CD4-positive, CD25-positive, alpha-beta regulatory T cell (primary cell): ENCODE results near the gene TMEM151B. TPM values are rescaled to one million over a fixed set of nuclear protein-coding genes. Genes with fewer than 3 reads are reported as not detected.

ENCODE experiments used
- ATAC-seq, 2 donors: fragments of 150-1000 bp; cut with Tn5 transposase; one replicate each; pipeline ENCODE4 v1.10.0; 2021; ENCODE audit warnings: low read depth in 2 of 2, moderate number of reproducible peaks in 2 of 2, moderate library complexity in 1 of 2
- DNase-seq, 3 donors: peaks; one replicate each; pipeline versions ENCODE4 v3.0.0 to v3.0.0-alpha.2; 2012 to 2022; ENCODE audit warnings: mixed read lengths in 1 of 3
- H3K27ac ChIP-seq: one replicate; pipeline ENCODE4 v1.7.0; 2013; ENCODE audit warnings: mild to moderate bottlenecking, low read length; ENCODE audit not compliant: insufficient read depth, poor library complexity, severe bottlenecking
- H3K27me3 ChIP-seq: one replicate; pipeline ENCODE4 v1.7.0; 2013; ENCODE audit warnings: low read length; ENCODE audit not compliant: control insufficient read depth, insufficient read depth
- H3K36me3 ChIP-seq: one replicate; pipeline ENCODE4 v1.7.0; 2013; ENCODE audit warnings: mild to moderate bottlenecking, low read length, moderate library complexity; ENCODE audit not compliant: control insufficient read depth, insufficient read depth
- H3K4me1 ChIP-seq: 2 replicates; pipeline ENCODE4 v1.7.0; 2013; ENCODE audit warnings: mild to moderate bottlenecking, low read length; ENCODE audit not compliant: insufficient read depth, control insufficient read depth, poor library complexity, severe bottlenecking
- H3K4me3 ChIP-seq: one replicate; pipeline ENCODE4 v1.7.0; 2013; ENCODE audit warnings: low read depth, mild to moderate bottlenecking, low read length, moderate library complexity
- H3K9me3 ChIP-seq, 2 experiments: 1 replicate in 1 of 2; 2 replicates in 1 of 2; pipeline ENCODE4 v1.7.0; 2013; ENCODE audit warnings: low read length in 2 of 2, mild to moderate bottlenecking in 1 of 2, moderate library complexity in 1 of 2; ENCODE audit not compliant: control insufficient read depth in 2 of 2
- H3K27ac Mint-ChIP-seq, 3 donors: one replicate each; pipeline ENCODE4 v1.8.0; 2020 to 2022; ENCODE audit warnings: mild to moderate bottlenecking in 3 of 3, mixed read lengths in 3 of 3, moderate library complexity in 2 of 3
- H3K27me3 Mint-ChIP-seq: one replicate; pipeline ENCODE4 v1.8.0; 2022; ENCODE audit warnings: mild to moderate bottlenecking, mixed read lengths
- H3K36me3 Mint-ChIP-seq: one replicate; pipeline ENCODE4 v1.8.0; 2020; ENCODE audit warnings: mixed read lengths
- H3K4me1 Mint-ChIP-seq, 4 donors: one replicate each; pipeline ENCODE4 v1.8.0; 2020 to 2022; ENCODE audit warnings: mixed read lengths in 4 of 4, mild to moderate bottlenecking in 1 of 4
- H3K4me3 Mint-ChIP-seq, 4 donors: one replicate each; pipeline ENCODE4 v1.8.0; 2020 to 2022; ENCODE audit warnings: mild to moderate bottlenecking in 4 of 4, mixed read lengths in 4 of 4, moderate library complexity in 3 of 4
- H3K9me3 Mint-ChIP-seq, 7 donors: one replicate each; pipeline ENCODE4 v1.8.0; 2020 to 2022; ENCODE audit warnings: mixed read lengths in 7 of 7, mild to moderate bottlenecking in 3 of 7, moderate library complexity in 2 of 7
- polyA plus RNA-seq, 4 donors: library from polyadenylated mRNA; unstranded; fragments of 300-500 nt; fragmentation: Illumina TruSeq; gene quantifications; one replicate each; pipeline ENCODE4 v1.2.3, GENCODE V29; 2021
- total RNA-seq: library from RNA; stranded (reverse); gene quantifications from one replicate; pipeline ENCODE4 v1.2.3, GENCODE V29; 2022

TMEM151B gene
- total and polyA plus RNA-seq, 5 donors from 2014 or later: not detected

DNA sequence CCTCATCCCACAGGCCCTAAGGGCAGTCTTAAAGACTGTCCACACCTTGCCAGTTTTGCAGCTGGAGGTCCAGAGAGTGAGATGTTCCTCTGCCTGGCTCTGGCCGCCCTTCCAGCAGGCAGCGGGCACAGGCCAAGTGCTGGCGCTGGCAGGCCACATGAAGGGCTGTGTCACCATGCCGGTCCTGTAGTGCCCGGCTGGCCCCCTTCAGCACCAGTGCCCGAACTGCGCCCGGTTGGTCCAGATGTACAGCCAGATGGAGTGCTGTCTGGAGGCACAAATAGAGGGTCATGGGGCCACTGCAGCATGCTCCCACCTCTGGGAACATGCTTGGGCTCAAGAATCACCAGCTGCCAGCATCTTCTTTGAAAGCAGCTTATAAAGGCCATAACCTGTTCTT lies 8.7 kb upstream of the TMEM151B start:
- H3K27ac Mint-ChIP-seq: peak overlapping the region in 1 of 3 donors; percentile 43
- peaks cover 5% of the 10 kb centered on the region for H3K36me3 Mint-ChIP-seq
- no peaks in the 10 kb centered on the region for H3K27me3 ChIP-seq
- no peak overlapping the region for H3K4me3 ChIP-seq
- H3K9me3 Mint-ChIP-seq: no peaks in the 10 kb centered on the region
- no peaks in the 10 kb centered on the region for H3K9me3 ChIP-seq
- H3K4me1 ChIP-seq: peaks cover 51% of the 10 kb centered on the region
- H3K36me3 ChIP-seq: peaks cover 20% of the 10 kb centered on the region
- H3K27ac ChIP-seq: no peak overlapping the region
- peaks cover 4% of the 10 kb centered on the region for H3K27me3 Mint-ChIP-seq
- ATAC-seq (no peak), DNase-seq (no peak)
- H3K4me3 Mint-ChIP-seq: peak overlapping the region in 1 of 4 donors; percentile 92
- H3K4me1 Mint-ChIP-seq: peaks cover 4 to 57% (median 42%) of the 10 kb centered on the region in 4 donors

DNA sequence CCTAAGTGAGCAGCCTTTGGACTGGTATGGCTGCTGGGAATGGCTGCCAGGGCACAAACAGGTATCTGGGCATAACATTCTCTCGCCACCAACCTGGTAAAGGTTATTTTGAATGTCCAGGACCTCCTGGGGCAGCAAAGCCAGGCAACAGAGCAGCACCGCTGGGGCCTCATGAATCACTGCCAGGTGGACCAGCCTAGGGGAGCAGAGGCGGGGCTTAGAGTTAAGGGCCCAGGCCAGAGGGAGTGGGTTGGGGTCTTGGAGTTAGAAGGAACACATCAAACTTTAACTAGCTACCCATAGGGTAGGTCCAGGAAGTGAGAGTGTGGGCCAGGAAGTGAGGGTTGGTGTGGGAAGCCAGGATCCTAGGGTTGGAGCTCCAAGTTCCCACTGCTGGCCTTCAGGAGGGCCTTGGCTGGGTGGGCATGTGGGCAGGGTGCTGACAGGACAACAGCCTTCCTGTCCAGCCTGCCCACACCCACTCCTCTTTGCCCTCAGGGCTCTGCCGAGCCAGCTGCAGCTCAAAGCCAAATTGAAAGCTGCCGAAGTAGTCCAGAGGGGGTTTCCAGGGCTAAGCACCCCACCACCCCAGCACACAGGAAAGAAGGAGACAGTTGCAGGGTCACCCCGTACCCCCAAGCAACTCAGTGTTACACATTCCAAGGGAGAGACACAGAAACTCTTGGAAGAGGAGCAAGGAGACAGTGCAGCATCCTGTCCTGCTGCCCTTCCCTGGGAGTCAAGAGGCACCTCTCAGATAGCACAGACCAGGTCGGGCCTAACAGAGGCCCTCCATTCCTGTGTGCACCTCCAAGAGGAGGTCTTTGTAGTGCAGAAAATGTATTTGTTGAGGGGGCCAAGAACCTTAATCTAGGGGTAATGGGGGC lies 7.5 kb upstream of the TMEM151B start:
- no peaks in the 10 kb centered on the region for H3K27me3 ChIP-seq
- H3K4me1 ChIP-seq: peaks cover 43% of the 10 kb centered on the region
- peak overlapping the region; percentile 91 for H3K4me3 ChIP-seq
- H3K36me3 ChIP-seq: peaks cover 20% of the 10 kb centered on the region
- peak in 1 of 2 donors; percentile 0 for ATAC-seq
- peak overlapping the region; percentile 90 to 98 (median 94) for H3K4me3 Mint-ChIP-seq
- peak overlapping the region; percentile 94 for H3K27ac ChIP-seq
- peaks cover 6% of the 10 kb centered on the region for H3K27me3 Mint-ChIP-seq
- peaks cover 4 to 64% (median 39%) of the 10 kb centered on the region in 4 donors for H3K4me1 Mint-ChIP-seq
- H3K9me3 ChIP-seq: no peaks in the 10 kb centered on the region
- no peaks in the 10 kb centered on the region for H3K9me3 Mint-ChIP-seq
- peak overlapping the region; percentile 93 to 97 (median 97) for H3K27ac Mint-ChIP-seq
- peaks cover 5% of the 10 kb centered on the region for H3K36me3 Mint-ChIP-seq
- no peak for DNase-seq

DNA sequence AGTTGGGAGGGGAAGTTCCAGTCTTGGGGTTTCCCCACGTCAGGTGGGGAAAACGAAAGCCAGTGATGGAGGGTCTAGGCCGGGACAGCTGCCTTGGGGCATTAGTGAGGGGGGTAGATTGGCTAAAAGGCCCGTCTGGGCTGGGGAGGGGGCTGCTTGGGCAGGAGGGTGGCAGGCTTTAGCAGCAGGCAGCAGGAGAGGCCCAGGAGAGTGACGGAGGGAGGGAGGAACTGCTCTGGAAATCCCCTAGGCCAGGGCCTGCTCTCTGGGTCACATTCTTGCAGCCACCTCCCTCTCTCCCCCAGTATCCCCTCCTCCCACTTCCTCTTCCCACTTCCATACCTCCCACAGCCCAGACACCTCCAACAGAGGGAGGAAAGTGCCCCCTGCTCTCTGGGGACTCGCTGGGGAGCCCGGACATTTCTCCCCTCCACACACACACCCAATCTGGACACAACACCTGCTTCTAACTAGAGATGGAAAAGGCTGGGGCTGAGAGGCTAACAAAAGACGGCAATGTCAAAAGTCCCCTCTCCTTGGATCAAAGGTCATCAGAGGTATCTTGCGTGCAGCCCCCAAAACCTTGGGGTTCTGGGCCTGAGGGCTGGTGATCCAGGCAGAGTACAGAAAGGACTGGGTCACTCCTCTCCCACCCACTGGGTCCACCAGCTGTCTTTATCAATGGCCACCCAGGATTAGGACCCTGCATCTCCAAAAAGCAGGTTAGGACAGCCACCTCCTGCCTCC lies 6.7 kb upstream of the TMEM151B start:
- Mint-ChIP-seq H3K36me3 (peaks cover 5% of the 10 kb centered on the region), H3K27ac (peak overlapping the region; percentile 93 to 97 (median 97)), H3K4me3 (peak overlapping the region; percentile 90 to 98 (median 94)), H3K27me3 (peaks cover 13% of the 10 kb centered on the region), H3K9me3 (no peaks in the 10 kb centered on the region), H3K4me1 (peaks cover 4 to 58% (median 35%) of the 10 kb centered on the region in 4 donors)
- Histone ChIP-seq H3K27me3 (no peaks in the 10 kb centered on the region), H3K9me3 (no peaks in the 10 kb centered on the region), H3K27ac (peak overlapping the region; percentile 94), H3K36me3 (peaks cover 20% of the 10 kb centered on the region), H3K4me1 (peaks cover 39% of the 10 kb centered on the region), H3K4me3 (peak overlapping the region; percentile 91)
- ATAC-seq (peak; percentile 1 to 7), DNase-seq (peak in 1 of 3 donors; percentile 49)

DNA sequence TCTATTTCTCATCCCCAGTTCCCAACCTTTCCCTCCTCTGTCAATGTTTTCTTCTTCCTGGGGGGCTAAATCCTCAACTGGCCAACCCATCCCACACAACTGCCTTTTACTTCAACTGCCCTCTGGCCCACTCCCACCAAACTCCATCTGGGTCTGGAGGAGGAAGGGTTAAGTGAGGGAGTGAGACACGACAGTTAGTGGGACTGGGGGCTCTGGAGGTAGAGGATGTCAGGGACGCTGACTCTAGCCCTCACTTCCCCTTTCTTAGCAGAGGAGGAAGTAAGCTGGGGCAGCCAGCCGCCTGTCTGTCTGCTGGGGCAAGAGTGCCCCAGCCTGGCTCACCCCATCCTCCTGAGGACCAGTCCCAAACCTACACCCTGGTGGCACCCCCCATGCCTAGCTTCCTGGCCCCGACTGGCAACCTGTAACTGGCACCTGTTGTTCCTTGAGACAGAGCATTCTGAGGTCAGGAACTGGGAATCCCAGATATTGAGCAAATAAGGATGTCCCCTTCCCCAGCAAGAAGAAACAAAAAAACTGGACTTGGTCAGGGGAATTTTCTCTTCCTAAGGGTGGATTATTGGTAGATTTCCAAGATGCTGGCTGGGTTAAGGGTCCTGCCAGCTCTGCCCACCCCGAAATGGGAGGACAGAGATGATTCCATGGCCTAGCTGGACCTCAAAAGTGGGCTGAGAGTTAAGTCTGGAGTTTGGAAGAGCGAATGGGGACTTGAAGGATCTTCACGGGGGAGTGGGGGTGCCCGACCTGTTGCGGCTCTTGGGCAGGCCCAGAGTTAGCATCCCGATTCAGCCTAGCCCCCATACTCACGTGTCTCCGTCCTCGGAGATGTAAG lies 5.9 kb upstream of the TMEM151B start:
- H3K4me1 Mint-ChIP-seq: peaks cover 4 to 57% (median 39%) of the 10 kb centered on the region in 4 donors
- H3K36me3 Mint-ChIP-seq: peaks cover 5% of the 10 kb centered on the region
- peak; percentile 25 to 26 for ATAC-seq
- peaks cover 8% of the 10 kb centered on the region for H3K27me3 ChIP-seq
- H3K9me3 ChIP-seq: no peaks in the 10 kb centered on the region
- peak overlapping the region; percentile 91 for H3K4me3 ChIP-seq
- peak in 1 of 3 donors; percentile 69 for DNase-seq
- peaks cover 21% of the 10 kb centered on the region for H3K27me3 Mint-ChIP-seq
- H3K4me3 Mint-ChIP-seq: peak overlapping the region; percentile 90 to 98 (median 94)
- H3K36me3 ChIP-seq: peaks cover 14% of the 10 kb centered on the region
- peak overlapping the region; percentile 93 to 97 (median 95) for H3K27ac Mint-ChIP-seq
- H3K9me3 Mint-ChIP-seq: no peaks in the 10 kb centered on the region
- peaks cover 39% of the 10 kb centered on the region for H3K4me1 ChIP-seq
- H3K27ac ChIP-seq: peak overlapping the region; percentile 94

DNA sequence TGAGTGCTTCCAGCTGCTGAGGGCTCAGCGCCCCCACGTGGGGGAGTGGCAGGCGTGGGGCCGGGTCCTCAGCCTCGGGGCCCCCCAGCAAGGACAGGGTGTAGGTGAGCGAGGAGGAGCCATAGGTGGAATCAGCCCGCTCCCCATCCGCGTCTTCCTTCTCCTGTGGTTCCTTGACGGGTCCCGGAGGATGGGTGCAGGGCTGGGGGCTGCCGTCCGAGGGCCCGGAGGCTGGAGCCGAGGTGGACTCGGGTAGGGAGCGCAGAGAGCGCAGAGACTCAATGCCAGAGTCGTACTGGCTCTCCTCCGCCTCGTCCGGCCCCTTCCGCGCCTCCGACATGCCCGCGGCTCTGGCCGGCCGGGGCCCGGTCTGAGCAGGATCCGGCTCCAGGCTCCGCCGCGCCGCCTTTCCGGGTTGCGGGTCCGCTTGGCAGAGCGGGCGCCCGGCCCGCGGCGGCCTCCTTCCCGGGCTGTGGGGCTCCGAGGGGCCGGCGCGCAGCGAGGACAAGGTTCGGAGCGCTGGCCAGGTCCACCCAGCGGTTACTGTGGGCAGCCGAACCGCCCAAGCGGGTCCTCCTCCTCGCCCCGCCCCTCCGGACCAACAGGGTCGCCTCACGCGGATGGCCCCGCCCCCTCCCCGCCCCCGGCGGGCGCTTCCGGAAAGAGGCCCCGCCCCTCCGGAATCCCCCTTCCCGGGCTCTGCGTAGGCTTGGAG lies 5.1 kb upstream of the TMEM151B start, which contains the start of gene NFKBIE:
NFKBIE (minus strand) TSS at position 545 of the 715 bp plus-strand sequence; CDS start at position 340, 205 bp downstream.
- Histone ChIP-seq H3K4me3 (peak within 1 kb of the TSS; percentile 91), H3K27ac (peak within 1 kb of the TSS; percentile 94), H3K4me1 (peaks cover 39% of the 10 kb centered on the region), H3K9me3 (no peaks in the 10 kb centered on the region), H3K36me3 (peaks cover 6% of the 10 kb centered on the region), H3K27me3 (peaks cover 14% of the 10 kb centered on the region)
- H3K9me3 Mint-ChIP-seq: no peaks in the 10 kb centered on the region
- peaks cover 5% of the 10 kb centered on the region for H3K36me3 Mint-ChIP-seq
- H3K27ac Mint-ChIP-seq: peak within 1 kb of the TSS; percentile 93 to 97 (median 97)
- peaks cover 29% of the 10 kb centered on the region for H3K27me3 Mint-ChIP-seq
- ATAC-seq: peak; percentile 74 to 77
- peak within 1 kb of the TSS; percentile 90 to 98 (median 95) for H3K4me3 Mint-ChIP-seq
- DNase-seq: peak; percentile 82 to 96 (median 90)
- H3K4me1 Mint-ChIP-seq: peaks cover 4 to 65% (median 44%) of the 10 kb centered on the region in 4 donors

DNA sequence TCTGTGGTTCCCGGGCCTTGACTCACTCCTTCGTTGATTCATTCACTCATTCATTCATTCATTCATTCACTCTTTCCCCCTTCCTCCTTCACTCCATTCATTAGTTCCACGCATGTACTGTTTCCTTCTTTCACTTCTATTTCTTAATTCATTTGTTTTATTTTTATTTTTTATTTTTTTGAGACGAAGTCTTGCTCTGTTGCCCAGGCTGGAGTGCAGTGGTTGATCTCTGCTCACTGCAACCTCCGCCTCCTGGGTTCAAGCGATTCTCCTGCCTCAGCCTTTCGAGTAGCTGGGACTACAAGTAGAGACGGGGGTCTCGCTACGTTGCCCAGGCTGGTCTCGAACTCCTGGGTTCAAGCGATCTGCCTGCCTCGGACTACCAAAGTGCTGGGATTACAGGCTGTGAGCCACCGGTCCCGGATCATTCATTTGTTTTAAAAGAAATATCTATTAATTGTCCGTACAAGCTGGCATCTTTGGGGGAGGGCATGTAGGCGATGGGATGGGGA lies 4.5 kb upstream of the TMEM151B start:
- Mint-ChIP-seq H3K4me3 (peak overlapping the region; percentile 90 to 98 (median 95)), H3K4me1 (peaks cover 4 to 64% (median 44%) of the 10 kb centered on the region in 4 donors), H3K36me3 (peaks cover 5% of the 10 kb centered on the region), H3K27ac (peak overlapping the region; percentile 93 to 97 (median 97)), H3K9me3 (no peaks in the 10 kb centered on the region), H3K27me3 (peaks cover 30% of the 10 kb centered on the region)
- H3K4me3 ChIP-seq: peak overlapping the region; percentile 64
- peaks cover 39% of the 10 kb centered on the region for H3K4me1 ChIP-seq
- DNase-seq (no peak), ATAC-seq (no peak)
- H3K9me3 ChIP-seq: no peaks in the 10 kb centered on the region
- peaks cover 14% of the 10 kb centered on the region for H3K27me3 ChIP-seq
- H3K27ac ChIP-seq: peak overlapping the region; percentile 94
- H3K36me3 ChIP-seq: peaks cover 2% of the 10 kb centered on the region
